ENCODE data around the gene BLOC1S2. TPM values are rescaled to one million over a fixed set of nuclear protein-coding genes. Genes with fewer than 3 reads are reported as not detected.

BLOC1S2 gene
- total RNA-seq, 1 experiment from 2014 or later = 69.8 TPM

GRCh38 chr10:100291356-100291755 lies 4.9 kb upstream of the BLOC1S2 start:
- Histone ChIP-seq H2BK5ac (ENCODE audit: insufficient read length, low read length) (no peak overlapping the region), H3K9me3 (ENCODE audit: control insufficient read depth, low read depth, low read length) (no peaks in the 10 kb centered on the region), H4K20me1 (ENCODE audit: control insufficient read depth, insufficient read depth, insufficient read length) (no peaks in the 10 kb centered on the region), H3K23ac (ENCODE audit: insufficient read length, low read depth, low read length) (no peak overlapping the region), H2AK5ac (ENCODE audit: insufficient read length, low read length) (no peak overlapping the region), H3K79me1 (ENCODE audit: insufficient read depth, low read depth, low read length, poor library complexity, severe bottlenecking) (no peaks in the 10 kb centered on the region), H2BK15ac (ENCODE audit: low read depth, low read length) (no peak overlapping the region), H3K23me2 (ENCODE audit: insufficient read length, low read depth, low read length, poor library complexity, severe bottlenecking) (peaks cover 4% of the 10 kb centered on the region), H2BK12ac (ENCODE audit: insufficient read length, low read depth, low read length) (no peak overlapping the region), H3K56ac (ENCODE audit: insufficient read length, low read depth, low read length) (no peak overlapping the region), H3K18ac (ENCODE audit: insufficient read length, low read depth, low read length) (no peak overlapping the region), H3K9ac (ENCODE audit: extremely low read depth, insufficient read length, low read length) (no peak overlapping the region), H4K5ac (ENCODE audit: insufficient read length, low read depth, low read length) (no peak overlapping the region), H3K4ac (ENCODE audit: low read depth, low read length) (no peak overlapping the region), H2AFZ (ENCODE audit: low read length) (no peak overlapping the region), H3K4me2 (ENCODE audit: insufficient read depth, insufficient read length, low read length) (no peak overlapping the region), H3K79me2 (ENCODE audit: insufficient read depth, low read length) (no peaks in the 10 kb centered on the region), H3K4me1 (ENCODE audit: insufficient read depth, low read length) (no peaks in the 10 kb centered on the region; the same call in 1 of the 2 replicates), H3K27me3 (ENCODE audit: insufficient read depth, low read length) (no peaks in the 10 kb centered on the region), H4K8ac (replicated peaks; ENCODE audit: insufficient read length, low read depth, low read length) (no peak overlapping the region), H2BK20ac (ENCODE audit: low read depth, low read length, poor library complexity, severe bottlenecking) (no peak overlapping the region), H3K27ac (ENCODE audit: insufficient read length, low read depth, low read length) (no peak overlapping the region), H3K14ac (ENCODE audit: insufficient read depth, low read length) (no peak overlapping the region), H2BK120ac (ENCODE audit: low read depth, low read length, poor library complexity, severe bottlenecking) (no peak overlapping the region), H4K91ac (ENCODE audit: insufficient read length, low read depth, low read length) (no peak overlapping the region), H3T11ph (ENCODE audit: low read length) (no peak overlapping the region)
- H3K4me1 Mint-ChIP-seq = peaks cover 5 to 15% of the 10 kb centered on the region in 2 experiments; a peak in 3 of 4 replicates
- no peak overlapping the region for H3K4me3 Mint-ChIP-seq
- H3K27me3 Mint-ChIP-seq (ENCODE audit: low read depth) = peaks cover 33% of the 10 kb centered on the region
- peak overlapping the region in 1 of 3 experiments; percentile 68; a peak in 1 of 7 replicates for H3K27ac Mint-ChIP-seq
- no peaks in the 10 kb centered on the region for H3K9me3 Mint-ChIP-seq
- TF ChIP-seq, protein P1, sequence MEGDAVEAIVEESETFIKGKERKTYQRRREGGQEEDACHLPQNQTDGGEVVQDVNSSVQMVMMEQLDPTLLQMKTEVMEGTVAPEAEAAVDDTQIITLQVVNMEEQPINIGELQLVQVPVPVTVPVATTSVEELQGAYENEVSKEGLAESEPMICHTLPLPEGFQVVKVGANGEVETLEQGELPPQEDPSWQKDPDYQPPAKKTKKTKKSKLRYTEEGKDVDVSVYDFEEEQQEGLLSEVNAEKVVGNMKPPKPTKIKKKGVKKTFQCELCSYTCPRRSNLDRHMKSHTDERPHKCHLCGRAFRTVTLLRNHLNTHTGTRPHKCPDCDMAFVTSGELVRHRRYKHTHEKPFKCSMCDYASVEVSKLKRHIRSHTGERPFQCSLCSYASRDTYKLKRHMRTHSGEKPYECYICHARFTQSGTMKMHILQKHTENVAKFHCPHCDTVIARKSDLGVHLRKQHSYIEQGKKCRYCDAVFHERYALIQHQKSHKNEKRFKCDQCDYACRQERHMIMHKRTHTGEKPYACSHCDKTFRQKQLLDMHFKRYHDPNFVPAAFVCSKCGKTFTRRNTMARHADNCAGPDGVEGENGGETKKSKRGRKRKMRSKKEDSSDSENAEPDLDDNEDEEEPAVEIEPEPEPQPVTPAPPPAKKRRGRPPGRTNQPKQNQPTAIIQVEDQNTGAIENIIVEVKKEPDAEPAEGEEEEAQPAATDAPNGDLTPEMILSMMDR (conservative IDR thresholded peaks at IDR 0.05) = no peak
- DNase-seq = no peak
- WGBS (ENCODE audit: extremely low coverage, insufficient read length, low lambda C conversion rate) = no CpG with 5 or more reads among the region's 3 CpGs
- H3K36me3 Mint-ChIP-seq (ENCODE audit: insufficient read depth in 1 of 3, low read depth in 3 of 3) = no peaks in the 10 kb centered on the region

All from H9 (cell line).